Epidermal melanocyte (primary cell): ENCODE results near the gene GALNTL6.

ENCODE experiments used
- DNase-seq: peaks from one replicate; pipeline ENCODE4 v3.0.0; 2011; ENCODE audit warnings: low spot score; ENCODE audit not compliant: insufficient read length

GALNTL6 gene

DNA sequence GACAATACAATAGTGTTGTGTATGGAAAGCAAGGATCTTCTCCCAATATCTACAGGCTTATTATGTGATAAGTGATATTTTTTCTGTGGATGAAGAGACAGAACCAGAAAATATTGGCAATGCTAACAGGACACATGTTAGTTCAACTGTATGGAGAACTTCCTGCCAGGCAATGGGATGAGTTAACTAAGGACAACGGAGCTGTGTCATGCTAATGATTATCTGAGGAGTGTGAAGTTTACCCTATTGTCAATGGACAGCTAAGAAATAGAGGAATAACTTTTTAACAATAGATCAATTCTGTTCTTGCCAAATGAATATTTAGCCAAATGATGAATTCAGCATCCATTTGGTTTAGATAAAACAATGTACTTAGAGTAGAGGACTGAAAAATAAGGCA, 180.0 kb downstream of the GALNTL6 start:
- no peak for DNase-seq

GRCh38 chr4:172007889-172008288, 194.7 kb downstream of the GALNTL6 start:
- no peak for DNase-seq

GRCh38 chr4:172009446-172010230, 196.4 kb downstream of the GALNTL6 start:
- no peak for DNase-seq

GRCh38 chr4:172011196-172011595, 198.0 kb downstream of the GALNTL6 start:
- no peak for DNase-seq

DNA sequence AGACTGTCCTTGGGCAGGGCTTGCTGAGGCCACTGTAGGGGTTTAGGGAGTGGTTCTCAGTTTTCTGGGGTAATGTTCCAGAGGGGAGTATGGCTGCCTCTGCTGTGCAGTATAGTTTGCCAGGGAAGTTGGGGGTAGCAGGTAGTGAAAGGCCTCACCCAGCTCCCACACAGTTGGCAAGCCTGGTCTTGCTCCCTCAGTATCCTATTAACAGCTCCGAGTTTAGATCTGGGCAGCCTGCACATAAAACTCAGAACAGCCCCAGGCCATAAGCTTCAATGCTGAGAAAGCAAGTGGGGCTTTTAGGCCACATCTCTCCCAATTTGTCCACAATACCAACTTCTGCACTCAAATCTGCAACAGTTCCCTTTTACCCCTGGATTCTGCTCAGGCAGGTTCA, 205.2 kb downstream of the GALNTL6 start:
- no peak for DNase-seq

DNA sequence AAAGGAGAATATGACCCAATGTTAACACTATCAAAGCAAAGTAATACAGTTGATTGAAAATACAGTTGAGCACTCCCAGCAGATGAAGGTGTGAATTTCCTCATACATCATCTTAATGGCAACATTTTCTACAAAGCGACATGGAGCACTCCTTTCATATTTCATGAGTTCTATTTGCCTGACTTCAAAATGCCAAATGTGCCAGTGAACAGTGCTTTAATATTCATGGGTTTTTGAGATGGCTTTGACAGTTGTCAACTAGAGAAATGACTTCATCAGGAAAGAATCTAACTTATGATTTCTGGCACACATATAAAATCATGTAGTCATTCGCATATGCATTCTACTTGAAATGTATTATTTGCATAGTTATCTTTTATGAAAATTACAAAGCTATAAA, 222.4 kb downstream of the GALNTL6 start:
- no peak for DNase-seq

DNA sequence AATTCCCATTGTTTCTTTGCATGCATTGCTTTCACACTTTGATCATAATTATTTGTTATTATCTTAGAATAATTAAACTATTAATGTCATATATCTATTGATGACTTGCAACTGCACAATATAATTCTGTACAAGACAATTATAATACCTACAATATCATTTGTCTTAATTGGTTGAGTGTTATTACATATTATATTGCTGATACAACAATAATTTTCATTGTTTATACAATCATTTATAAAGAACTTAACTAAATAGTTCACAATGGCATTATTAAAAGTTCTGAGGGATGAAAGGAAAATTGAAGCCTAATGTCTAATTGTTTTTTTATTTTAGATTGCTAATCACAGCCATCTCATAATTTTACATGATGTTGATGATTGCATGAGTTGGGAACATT, 227.6 kb downstream of the GALNTL6 start:
- DNase-seq, result no peak

DNA sequence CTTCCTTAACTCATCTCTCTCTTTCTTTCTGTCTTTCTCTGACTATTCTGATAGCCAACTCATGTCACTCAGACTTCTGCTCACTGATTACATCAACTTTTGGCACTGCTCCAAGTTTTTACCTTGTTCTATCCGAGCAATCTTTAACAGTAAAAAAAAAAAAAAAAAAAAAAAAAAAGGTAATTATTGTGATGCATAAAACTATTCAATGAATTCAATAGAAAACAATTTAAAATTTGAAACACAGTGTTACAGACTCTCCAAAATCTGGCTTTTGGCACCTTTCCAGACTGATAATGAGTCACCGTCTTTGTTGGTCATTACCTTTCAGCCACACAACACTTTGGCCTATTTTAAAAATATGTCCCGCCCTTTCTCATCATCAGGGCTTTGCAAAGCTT, 229.5 kb downstream of the GALNTL6 start:
- DNase-seq, result no peak

GRCh38 chr4:172045981-172046380, 232.8 kb downstream of the GALNTL6 start:
- DNase-seq, result no peak

- no peak for DNase-seq
These were observed 235.5 kb downstream of the GALNTL6 start for GRCh38 chr4:172048666-172049065.

DNA sequence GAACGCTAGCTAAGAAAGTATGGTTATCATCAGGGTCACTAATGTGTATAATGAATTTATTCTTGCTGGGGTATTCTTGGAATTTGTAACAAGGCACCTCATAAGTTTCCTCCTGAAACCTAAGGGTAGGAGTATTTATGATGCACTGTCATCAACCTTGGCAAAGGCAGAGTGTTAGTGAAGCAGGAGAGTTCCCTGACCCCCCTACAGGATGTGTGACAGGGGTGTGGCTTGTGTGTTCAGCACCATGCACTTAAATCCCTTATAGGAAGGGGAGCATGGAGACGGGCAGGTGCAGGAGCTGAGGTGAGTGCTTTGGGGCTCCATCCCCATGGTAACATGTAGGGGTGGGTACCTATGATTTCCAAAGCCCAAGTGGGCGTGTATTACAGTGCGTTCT, 237.7 kb downstream of the GALNTL6 start:
- DNase-seq, result no peak

- DNase-seq, result no peak
These were observed 241.8 kb downstream of the GALNTL6 start for GRCh38 chr4:172055046-172055445.

GRCh38 chr4:172055498-172055897, 242.3 kb downstream of the GALNTL6 start:
- no peak for DNase-seq

DNA sequence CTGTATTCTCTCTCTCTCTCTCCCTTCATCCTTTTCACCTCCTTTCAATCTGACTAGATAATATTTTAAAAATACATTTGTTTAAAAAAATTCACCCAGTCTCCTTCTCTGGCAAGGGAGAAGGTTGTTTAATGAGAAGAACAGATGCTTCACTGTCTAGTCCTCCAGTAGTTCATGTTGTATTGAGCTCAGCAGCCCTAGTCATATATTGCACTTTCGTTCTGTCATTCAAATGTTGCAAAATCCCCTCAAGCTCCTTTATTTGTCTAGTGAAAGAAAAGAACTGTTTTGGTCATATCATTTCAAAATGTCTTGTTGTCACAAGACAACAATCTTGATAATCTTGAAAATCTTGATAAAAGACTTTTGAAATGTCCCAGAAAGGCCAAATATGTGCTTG, 248.0 kb downstream of the GALNTL6 start:
- DNase-seq, result no peak

- no peak for DNase-seq
These were observed 255.3 kb downstream of the GALNTL6 start for GRCh38 chr4:172068506-172068905.

- DNase-seq, result no peak
These were observed 260.4 kb downstream of the GALNTL6 start for GRCh38 chr4:172073590-172073989.

GRCh38 chr4:172083272-172083671, 270.1 kb downstream of the GALNTL6 start:
- DNase-seq, result no peak

DNA sequence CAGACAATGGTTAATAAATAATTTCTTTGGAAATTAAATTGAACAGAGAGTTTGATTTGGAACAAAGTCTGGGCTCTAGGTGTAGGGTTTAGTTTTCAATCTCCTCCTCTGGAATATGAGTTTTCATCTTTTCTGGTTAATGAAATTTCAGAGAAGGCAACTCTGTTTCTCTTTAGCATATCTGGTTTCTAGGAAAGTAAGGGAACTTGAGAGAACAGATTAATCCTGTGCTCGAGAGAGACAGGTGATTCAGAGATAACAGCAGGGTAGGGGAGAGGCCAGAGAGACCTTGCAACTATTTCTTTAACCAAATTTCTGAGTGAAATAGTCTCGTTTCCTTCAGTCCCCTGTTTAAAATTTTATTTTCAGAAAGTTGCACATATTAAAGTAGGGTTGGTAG, 275.4 kb downstream of the GALNTL6 start:
- DNase-seq, result no peak

DNA sequence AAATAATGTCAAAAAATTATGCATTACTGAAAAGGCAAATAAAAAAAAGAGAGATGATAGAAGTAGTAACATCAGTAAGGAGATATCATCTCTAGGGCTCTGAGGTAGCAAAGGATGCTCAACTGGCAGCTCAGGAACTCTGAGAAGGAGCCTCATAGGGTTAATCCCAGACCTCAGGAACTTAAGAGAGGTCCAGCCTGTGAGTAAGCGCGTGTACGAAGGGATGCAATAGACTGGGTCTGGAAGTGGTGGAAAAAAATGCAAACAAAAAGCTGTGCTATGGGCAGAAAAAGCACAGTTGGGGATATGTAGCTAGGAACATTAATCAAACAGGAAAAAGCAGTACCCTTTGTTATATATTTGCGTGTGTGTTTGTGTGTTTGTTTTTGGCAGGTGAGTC, 282.0 kb downstream of the GALNTL6 start:
- no peak for DNase-seq

GRCh38 chr4:172096786-172097185, 283.6 kb downstream of the GALNTL6 start:
- DNase-seq, result no peak

DNA sequence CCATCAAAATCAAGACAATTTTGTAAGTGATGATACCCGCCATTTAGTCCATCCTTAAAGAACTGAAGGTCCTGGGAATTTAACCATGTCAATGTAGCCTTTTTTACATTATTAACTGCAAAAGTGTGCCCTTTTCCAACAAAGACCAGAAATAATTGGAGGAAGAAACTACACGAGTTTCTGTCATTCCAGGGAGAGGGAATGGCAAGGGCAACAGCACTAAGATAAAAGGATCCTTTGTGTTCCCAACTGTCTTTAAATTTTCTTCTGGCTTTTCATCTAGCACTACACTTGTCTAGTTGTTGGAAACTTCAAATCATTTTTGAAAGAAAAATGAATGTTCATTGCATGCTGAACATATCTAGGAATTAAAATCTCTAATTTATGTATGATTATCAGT, 286.2 kb downstream of the GALNTL6 start:
- no peak for DNase-seq

DNA sequence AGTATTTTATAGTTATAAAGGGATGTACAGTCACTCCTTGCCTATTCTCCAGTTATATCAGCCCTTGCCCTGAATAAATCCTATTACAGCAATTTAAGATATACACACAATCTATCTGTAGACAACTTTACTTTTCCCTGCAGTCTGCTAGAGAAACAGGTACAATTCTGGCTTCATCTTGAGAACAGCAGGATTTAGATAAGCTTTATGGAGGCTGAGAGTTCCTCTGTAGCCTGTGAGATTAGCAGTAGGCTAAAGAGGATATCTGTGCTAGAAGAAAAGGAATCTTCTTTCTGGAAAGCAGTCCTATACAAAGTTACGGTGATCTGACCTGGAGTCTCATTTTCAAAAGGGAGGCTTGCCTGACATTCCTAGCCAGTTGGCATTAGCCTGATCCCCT, 290.3 kb downstream of the GALNTL6 start:
- no peak for DNase-seq

GRCh38 chr4:172104539-172104938, 291.3 kb downstream of the GALNTL6 start:
- DNase-seq, result no peak

DNA sequence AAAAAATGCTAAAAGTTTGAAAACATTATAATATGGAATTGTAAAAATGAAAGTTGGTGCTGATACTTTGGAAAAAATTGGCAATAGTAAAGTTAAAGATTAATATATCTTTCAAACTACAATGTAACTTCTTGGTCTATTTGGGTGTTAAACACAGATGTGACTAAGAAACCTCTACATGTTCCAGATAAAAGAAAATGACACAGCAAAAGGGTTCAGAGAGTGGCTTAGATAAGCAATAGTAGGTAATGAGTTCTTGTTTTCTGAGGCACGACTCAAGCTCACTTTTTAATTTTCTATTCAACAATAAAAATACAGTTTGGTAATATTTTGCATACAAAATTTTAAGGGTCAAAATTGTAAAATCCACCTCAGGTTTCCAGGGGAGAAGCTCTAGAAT, 292.7 kb downstream of the GALNTL6 start:
- no peak for DNase-seq
